ENCODE measurements around the gene SMAD6.
A peak's percentile ranks its signal among the peaks of the same experiment; 100 is the strongest.

Gene SMAD6

DNA sequence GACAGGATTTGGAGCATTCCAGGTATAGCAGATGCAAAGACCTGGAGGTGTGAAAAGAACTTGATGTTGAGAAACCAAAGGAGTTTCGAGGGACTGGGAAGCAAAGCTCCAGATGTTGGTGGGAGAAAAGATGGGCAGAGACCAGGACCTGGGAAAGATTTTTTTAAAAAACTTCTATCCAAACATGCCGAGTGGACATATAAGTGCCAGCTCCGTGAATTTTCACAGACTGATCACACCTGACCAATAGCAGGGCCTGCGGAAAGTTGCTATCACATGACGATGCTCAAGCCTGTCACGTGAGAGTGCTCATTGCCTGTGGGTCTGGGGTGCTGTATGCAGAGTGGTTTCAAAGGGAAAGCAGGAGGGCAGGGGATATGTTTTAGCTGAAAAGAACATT lies 19.9 kb downstream of the SMAD6 start:
- peaks cover 45% of the 10 kb centered on the region for H3K36me3 Mint-ChIP-seq (ENCODE audit: low read depth)
- H3K27ac Mint-ChIP-seq = peak overlapping the region; percentile 85
- peaks cover 68% of the 10 kb centered on the region for H3K4me1 Mint-ChIP-seq
- H3K9me3 Mint-ChIP-seq = no peaks in the 10 kb centered on the region
- DNase-seq = no peak
- TF ChIP-seq, protein P1, sequence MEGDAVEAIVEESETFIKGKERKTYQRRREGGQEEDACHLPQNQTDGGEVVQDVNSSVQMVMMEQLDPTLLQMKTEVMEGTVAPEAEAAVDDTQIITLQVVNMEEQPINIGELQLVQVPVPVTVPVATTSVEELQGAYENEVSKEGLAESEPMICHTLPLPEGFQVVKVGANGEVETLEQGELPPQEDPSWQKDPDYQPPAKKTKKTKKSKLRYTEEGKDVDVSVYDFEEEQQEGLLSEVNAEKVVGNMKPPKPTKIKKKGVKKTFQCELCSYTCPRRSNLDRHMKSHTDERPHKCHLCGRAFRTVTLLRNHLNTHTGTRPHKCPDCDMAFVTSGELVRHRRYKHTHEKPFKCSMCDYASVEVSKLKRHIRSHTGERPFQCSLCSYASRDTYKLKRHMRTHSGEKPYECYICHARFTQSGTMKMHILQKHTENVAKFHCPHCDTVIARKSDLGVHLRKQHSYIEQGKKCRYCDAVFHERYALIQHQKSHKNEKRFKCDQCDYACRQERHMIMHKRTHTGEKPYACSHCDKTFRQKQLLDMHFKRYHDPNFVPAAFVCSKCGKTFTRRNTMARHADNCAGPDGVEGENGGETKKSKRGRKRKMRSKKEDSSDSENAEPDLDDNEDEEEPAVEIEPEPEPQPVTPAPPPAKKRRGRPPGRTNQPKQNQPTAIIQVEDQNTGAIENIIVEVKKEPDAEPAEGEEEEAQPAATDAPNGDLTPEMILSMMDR (IDR thresholded peaks at IDR 0.05) = no peak
- H3K27me3 Mint-ChIP-seq (ENCODE audit: low read depth, poor library complexity) = no peaks in the 10 kb centered on the region
- H3K4me3 Mint-ChIP-seq = no peak overlapping the region

DNA sequence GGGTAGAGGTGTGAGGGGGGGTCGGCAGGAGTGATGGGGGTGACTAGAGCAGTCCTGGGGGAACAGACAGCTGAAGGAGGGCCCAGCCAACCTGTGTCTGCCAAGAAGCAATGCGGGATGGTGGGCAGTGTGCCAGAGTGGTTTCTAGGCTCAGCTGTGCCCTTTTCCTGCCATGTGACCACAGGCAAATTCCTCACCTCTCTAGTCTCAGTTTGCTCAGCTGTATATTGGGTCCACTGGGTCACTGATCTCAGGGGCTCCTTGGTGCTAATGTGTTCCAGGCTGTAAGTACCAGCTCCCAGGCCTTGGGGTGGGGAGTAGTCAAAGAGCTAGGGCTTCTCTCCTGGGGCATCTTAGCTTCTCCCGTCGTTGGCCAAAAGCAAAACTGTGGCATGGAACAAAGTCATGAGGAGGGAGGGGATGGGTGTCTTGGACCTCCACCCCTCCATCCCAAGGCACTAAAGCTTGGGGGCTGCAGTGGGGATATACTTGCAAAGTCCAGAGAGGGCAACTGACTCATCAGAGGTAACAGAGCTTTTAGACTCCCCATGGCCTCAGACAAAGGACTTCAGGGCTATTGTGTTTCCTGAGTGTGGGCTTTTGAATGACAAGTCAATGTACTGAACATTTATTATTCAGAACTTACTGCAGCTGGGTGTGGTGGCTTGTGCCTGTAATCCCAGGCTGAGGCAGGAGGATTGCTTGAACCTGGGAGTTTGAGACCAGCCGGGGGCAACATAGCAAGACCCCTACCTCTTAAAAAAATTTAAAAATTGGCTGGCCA lies 20.9 kb downstream of the SMAD6 start:
- TF ChIP-seq, protein P1 (IDR thresholded peaks at IDR 0.05) = no peak
- H3K4me1 Mint-ChIP-seq = peaks cover 68% of the 10 kb centered on the region
- peak overlapping the region; percentile 42 for H3K27ac Mint-ChIP-seq
- no peaks in the 10 kb centered on the region for H3K27me3 Mint-ChIP-seq (ENCODE audit: low read depth, poor library complexity)
- H3K36me3 Mint-ChIP-seq (ENCODE audit: low read depth) = peaks cover 45% of the 10 kb centered on the region
- no peak overlapping the region for H3K4me3 Mint-ChIP-seq
- DNase-seq = no peak
- no peaks in the 10 kb centered on the region for H3K9me3 Mint-ChIP-seq

DNA sequence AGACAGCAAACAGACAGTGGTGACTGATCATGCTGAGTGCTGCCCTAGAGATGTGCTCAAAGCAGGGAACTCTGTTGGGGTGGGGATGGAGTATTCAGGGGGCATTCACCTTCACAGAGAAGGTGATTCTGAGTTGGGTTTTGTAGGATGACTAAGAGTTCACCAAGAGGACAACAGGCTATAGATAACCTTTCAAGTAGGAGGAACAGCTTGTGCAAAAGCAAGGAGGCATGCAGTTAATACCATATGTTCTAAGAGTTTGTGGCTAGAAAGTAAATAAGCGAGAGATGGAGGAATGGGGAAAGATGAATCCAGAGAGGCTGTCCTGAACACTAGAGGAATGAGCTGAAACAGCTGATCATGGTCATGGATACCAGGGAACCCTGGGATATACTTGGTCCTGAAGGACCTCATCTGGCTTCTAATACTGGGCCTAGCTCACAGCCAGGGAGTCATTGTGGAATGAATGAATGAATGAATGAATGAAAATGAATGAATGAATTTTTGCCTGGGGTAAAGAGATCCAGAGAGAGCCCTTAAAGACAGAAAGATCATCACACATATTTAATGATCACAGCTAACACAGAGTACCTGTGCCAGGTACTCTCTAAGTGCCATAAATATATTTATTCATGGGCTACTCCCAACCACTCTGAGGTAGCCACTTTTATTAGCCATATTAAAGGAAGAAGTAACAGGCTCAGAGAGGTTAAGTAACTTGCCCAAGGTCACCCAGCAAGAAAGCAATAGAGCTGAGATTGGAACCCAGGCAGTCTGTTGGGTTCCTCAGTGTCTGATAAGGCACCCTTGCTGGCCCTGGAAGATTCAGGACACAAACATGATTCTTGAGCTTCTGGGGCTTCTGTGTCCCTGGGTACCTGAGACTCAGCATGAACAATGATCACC lies 22.0 kb downstream of the SMAD6 start:
- Mint-ChIP-seq H3K27ac (peak overlapping the region; percentile 86), H3K9me3 (no peaks in the 10 kb centered on the region), H3K36me3 (ENCODE audit: low read depth) (peaks cover 42% of the 10 kb centered on the region), H3K4me3 (no peak overlapping the region), H3K27me3 (ENCODE audit: low read depth, poor library complexity) (no peaks in the 10 kb centered on the region), H3K4me1 (peaks cover 68% of the 10 kb centered on the region)
- TF ChIP-seq, protein P1 (IDR thresholded peaks at IDR 0.05) = no peak
- no peak for DNase-seq

DNA sequence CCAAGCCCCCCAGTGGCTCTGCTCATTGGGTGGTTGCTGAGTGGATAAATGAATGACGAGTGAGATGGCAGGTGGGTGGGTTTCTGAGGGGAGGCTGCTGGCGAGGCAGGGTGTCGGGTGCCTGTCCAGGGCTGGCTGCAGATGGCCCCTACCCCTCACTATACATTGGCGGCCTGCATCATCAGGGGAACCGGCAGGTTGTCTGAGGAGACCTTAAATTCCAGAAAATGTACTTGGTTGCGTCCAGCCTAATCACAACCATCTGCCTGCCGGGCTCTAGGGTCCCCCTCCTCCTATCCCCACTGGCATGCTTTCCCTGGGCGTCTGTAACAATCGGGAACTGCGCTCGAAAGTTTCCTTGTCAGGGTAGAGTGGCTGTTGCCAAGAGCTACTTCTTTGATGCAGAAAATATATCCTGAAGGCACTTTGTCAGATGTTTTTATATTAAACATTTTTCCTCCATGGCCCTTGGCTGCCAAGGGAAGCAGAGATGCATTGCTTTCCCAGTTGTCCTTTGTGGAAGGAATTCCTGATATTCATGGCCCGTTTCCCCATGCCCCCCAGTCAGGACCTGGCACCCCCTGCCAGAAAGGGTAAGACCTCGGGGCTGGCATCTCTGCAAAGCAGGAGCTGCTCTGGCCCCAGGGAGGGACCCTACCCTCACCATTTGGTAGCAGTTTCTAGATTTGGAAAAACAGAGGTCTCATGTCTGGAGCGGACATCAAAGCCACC lies 22.9 kb downstream of the SMAD6 start:
- TF ChIP-seq, protein P1 (IDR thresholded peaks at IDR 0.05) = no peak
- no peaks in the 10 kb centered on the region for H3K27me3 Mint-ChIP-seq (ENCODE audit: low read depth, poor library complexity)
- H3K4me1 Mint-ChIP-seq = peaks cover 68% of the 10 kb centered on the region

DNA sequence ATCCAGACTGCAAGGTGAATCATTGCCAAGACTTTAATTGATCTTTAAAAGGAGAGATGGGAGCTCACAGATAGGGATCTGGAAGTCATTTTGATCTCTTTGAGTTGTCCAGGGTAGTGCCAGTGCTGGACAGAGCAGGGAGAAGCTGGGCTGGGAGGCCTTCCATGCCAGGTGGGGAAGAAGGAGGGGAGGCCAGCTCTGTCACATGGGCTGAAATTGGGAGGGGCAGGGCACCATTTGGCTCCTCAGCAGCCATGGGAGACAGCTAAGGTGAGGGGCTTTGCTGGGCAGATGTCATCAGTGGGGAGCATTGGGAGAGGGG lies 23.4 kb downstream of the SMAD6 start:
- no peaks in the 10 kb centered on the region for H3K27me3 Mint-ChIP-seq (ENCODE audit: low read depth, poor library complexity)
- TF ChIP-seq, protein P1 (IDR thresholded peaks at IDR 0.05) = no peak
- no peak overlapping the region for H3K4me3 Mint-ChIP-seq
- H3K36me3 Mint-ChIP-seq (ENCODE audit: low read depth) = peaks cover 43% of the 10 kb centered on the region
- DNase-seq = no peak
- H3K27ac Mint-ChIP-seq = no peak overlapping the region
- no peaks in the 10 kb centered on the region for H3K9me3 Mint-ChIP-seq
- peaks cover 74% of the 10 kb centered on the region for H3K4me1 Mint-ChIP-seq

More for the DNA sequence above, 22.9 kb downstream of the SMAD6 start:
- DNase-seq = no peak
- Mint-ChIP-seq H3K9me3 (no peaks in the 10 kb centered on the region), H3K36me3 (ENCODE audit: low read depth) (peaks cover 42% of the 10 kb centered on the region), H3K27ac (peak overlapping the region; percentile 73), H3K4me3 (no peak overlapping the region)
